Stimulated activated naive CD8-positive, alpha-beta T cell treated with anti-CD3 and anti-CD28 coated beads, Interleukin-15, amount 100 ng/mL, for 72 hours (primary cell): Measurements from ENCODE around the gene TCEANC2.

Experiments used
- ATAC-seq: fragments of 150-1000 bp; cut with Tn5 transposase; 2 replicates; pipeline ENCODE4 v1.10.0; 2021; ENCODE audit warnings: mild to moderate bottlenecking, moderate library complexity
- DNase-seq, 2 donors: peaks; one replicate each; pipeline ENCODE4 v3.0.0; 2021 to 2022
- H3K27ac Mint-ChIP-seq, 2 donors: one replicate each; pipeline ENCODE4 v1.8.0; 2022; ENCODE audit warnings: mild to moderate bottlenecking in 2 of 2, mixed read lengths in 2 of 2, moderate library complexity in 2 of 2
- H3K27me3 Mint-ChIP-seq: one replicate; pipeline ENCODE4 v1.8.0; 2022; ENCODE audit warnings: mixed read lengths
- H3K4me1 Mint-ChIP-seq: one replicate; pipeline ENCODE4 v1.8.0; 2022; ENCODE audit warnings: mild to moderate bottlenecking, mixed read lengths
- H3K4me3 Mint-ChIP-seq, 2 donors: one replicate each; pipeline ENCODE4 v1.8.0; 2022; ENCODE audit warnings: mild to moderate bottlenecking in 2 of 2, mixed read lengths in 2 of 2, moderate library complexity in 1 of 2
- H3K9me3 Mint-ChIP-seq, 2 donors: one replicate each; pipeline ENCODE4 v1.8.0; 2022; ENCODE audit warnings: mixed read lengths in 2 of 2

Gene TCEANC2

GRCh38 chr1:54112027-54112426 is 58.6 kb downstream of the TCEANC2 start:
- Mint-ChIP-seq H3K27me3 (no peaks in the 10 kb centered on the region), H3K27ac (no peak overlapping the region), H3K4me1 (no peaks in the 10 kb centered on the region), H3K9me3 (no peaks in the 10 kb centered on the region), H3K4me3 (no peak overlapping the region)
- no peak for ATAC-seq
- DNase-seq: no peak

- peak overlapping the region; percentile 8 to 58 for H3K27ac Mint-ChIP-seq
- no peaks in the 10 kb centered on the region for H3K4me1 Mint-ChIP-seq
- DNase-seq (no peak), ATAC-seq (no peak)
- no peak overlapping the region for H3K4me3 Mint-ChIP-seq
- H3K27me3 Mint-ChIP-seq: no peaks in the 10 kb centered on the region
- H3K9me3 Mint-ChIP-seq: no peaks in the 10 kb centered on the region
Observed at GRCh38 chr1:54112705-54113368, 59.4 kb downstream of the TCEANC2 start.

- no peaks in the 10 kb centered on the region for H3K9me3 Mint-ChIP-seq
- H3K4me1 Mint-ChIP-seq: no peaks in the 10 kb centered on the region
- no peaks in the 10 kb centered on the region for H3K27me3 Mint-ChIP-seq
- H3K27ac Mint-ChIP-seq: no peak overlapping the region
- no peak for ATAC-seq
- DNase-seq: no peak
- no peak overlapping the region for H3K4me3 Mint-ChIP-seq
Observed at GRCh38 chr1:54114001-54114400, 60.6 kb downstream of the TCEANC2 start.

- ATAC-seq (no peak), DNase-seq (no peak)
- no peaks in the 10 kb centered on the region for H3K4me1 Mint-ChIP-seq
- H3K4me3 Mint-ChIP-seq: no peak overlapping the region
- no peaks in the 10 kb centered on the region for H3K9me3 Mint-ChIP-seq
- no peaks in the 10 kb centered on the region for H3K27me3 Mint-ChIP-seq
- no peak overlapping the region for H3K27ac Mint-ChIP-seq
Observed at GRCh38 chr1:54114955-54115354, 61.5 kb downstream of the TCEANC2 start.

GRCh38 chr1:54115520-54115919 is 62.1 kb downstream of the TCEANC2 start:
- no peak for ATAC-seq
- H3K9me3 Mint-ChIP-seq: no peaks in the 10 kb centered on the region
- H3K27me3 Mint-ChIP-seq: no peaks in the 10 kb centered on the region
- H3K4me3 Mint-ChIP-seq: no peak overlapping the region
- no peak overlapping the region for H3K27ac Mint-ChIP-seq
- DNase-seq: no peak
- no peaks in the 10 kb centered on the region for H3K4me1 Mint-ChIP-seq

- H3K27ac Mint-ChIP-seq: no peak overlapping the region
- no peaks in the 10 kb centered on the region for H3K27me3 Mint-ChIP-seq
- DNase-seq (no peak), ATAC-seq (no peak)
- peaks cover 8% of the 10 kb centered on the region for H3K4me1 Mint-ChIP-seq
- H3K4me3 Mint-ChIP-seq: no peak overlapping the region
- H3K9me3 Mint-ChIP-seq: no peaks in the 10 kb centered on the region
Observed at GRCh38 chr1:54117815-54118563, 64.6 kb downstream of the TCEANC2 start.

- H3K4me1 Mint-ChIP-seq: peaks cover 8% of the 10 kb centered on the region
- H3K27ac Mint-ChIP-seq: no peak overlapping the region
- H3K27me3 Mint-ChIP-seq: no peaks in the 10 kb centered on the region
- DNase-seq: no peak
- ATAC-seq: no peak
- no peaks in the 10 kb centered on the region for H3K9me3 Mint-ChIP-seq
- H3K4me3 Mint-ChIP-seq: no peak overlapping the region
Observed at GRCh38 chr1:54118704-54119103, 65.3 kb downstream of the TCEANC2 start.

- Mint-ChIP-seq H3K4me1 (peaks cover 18% of the 10 kb centered on the region), H3K27me3 (no peaks in the 10 kb centered on the region), H3K9me3 (no peaks in the 10 kb centered on the region), H3K27ac (no peak overlapping the region), H3K4me3 (no peak overlapping the region)
- DNase-seq: no peak
- no peak for ATAC-seq
Observed at GRCh38 chr1:54120018-54120697, 66.8 kb downstream of the TCEANC2 start.

- Mint-ChIP-seq H3K27ac (no peak overlapping the region), H3K9me3 (no peaks in the 10 kb centered on the region), H3K4me3 (peak overlapping the region in 1 of 2 donors; percentile 74), H3K27me3 (no peaks in the 10 kb centered on the region), H3K4me1 (peaks cover 19% of the 10 kb centered on the region)
- ATAC-seq: no peak
- DNase-seq: no peak
Observed at GRCh38 chr1:54120698-54121481, 67.5 kb downstream of the TCEANC2 start.

- H3K27ac Mint-ChIP-seq: no peak overlapping the region
Observed at GRCh38 chr1:54121482-54122134, 68.2 kb downstream of the TCEANC2 start.

GRCh38 chr1:54122135-54122751 is 68.8 kb downstream of the TCEANC2 start:
- Mint-ChIP-seq H3K4me3 (peak overlapping the region; percentile 45 to 58), H3K27me3 (no peaks in the 10 kb centered on the region), H3K4me1 (peaks cover 19% of the 10 kb centered on the region), H3K9me3 (no peaks in the 10 kb centered on the region), H3K27ac (no peak overlapping the region)
- DNase-seq (no peak), ATAC-seq (peak; percentile 9)

More at GRCh38 chr1:54121482-54122134, 68.2 kb downstream of the TCEANC2 start:
- Mint-ChIP-seq H3K4me3 (peak overlapping the region; percentile 45 to 74), H3K27me3 (no peaks in the 10 kb centered on the region), H3K4me1 (peaks cover 19% of the 10 kb centered on the region), H3K9me3 (no peaks in the 10 kb centered on the region)
- DNase-seq (peak; percentile 75), ATAC-seq (peak; percentile 89)

- no peaks in the 10 kb centered on the region for H3K27me3 Mint-ChIP-seq
- peaks cover 19% of the 10 kb centered on the region for H3K4me1 Mint-ChIP-seq
- ATAC-seq (no peak), DNase-seq (no peak)
- no peaks in the 10 kb centered on the region for H3K9me3 Mint-ChIP-seq
- no peak overlapping the region for H3K27ac Mint-ChIP-seq
- H3K4me3 Mint-ChIP-seq: no peak overlapping the region
Observed at GRCh38 chr1:54122992-54123391, 69.6 kb downstream of the TCEANC2 start.

GRCh38 chr1:54124472-54124871 is 71.1 kb downstream of the TCEANC2 start:
- no peak for ATAC-seq
- DNase-seq: no peak
- Mint-ChIP-seq H3K4me1 (peaks cover 19% of the 10 kb centered on the region), H3K9me3 (no peaks in the 10 kb centered on the region), H3K27ac (no peak overlapping the region), H3K4me3 (no peak overlapping the region), H3K27me3 (no peaks in the 10 kb centered on the region)

- no peak for DNase-seq
- peak overlapping the region in 1 of 2 donors; percentile 69 for H3K27ac Mint-ChIP-seq
- ATAC-seq: no peak
Observed at GRCh38 chr1:54124906-54125305, 71.5 kb downstream of the TCEANC2 start.

More at GRCh38 chr1:54124906-54125305, 71.5 kb downstream of the TCEANC2 start:
- Mint-ChIP-seq H3K27me3 (no peaks in the 10 kb centered on the region), H3K4me1 (peaks cover 19% of the 10 kb centered on the region), H3K9me3 (no peaks in the 10 kb centered on the region), H3K4me3 (no peak overlapping the region)
